GM19043 (cell line): Measurements from ENCODE around the gene SREBF1.

ENCODE experiments used
- ATAC-seq: cut with Tn5 transposase; IDR thresholded peaks from one replicate; pipeline ENCODE4 v1.9.1; 2021; ENCODE audit warnings: low read depth; ENCODE audit not compliant: unreplicated experiment

Gene SREBF1

GRCh38 chr17:17767154-17767869, 69.5 kb downstream of the SREBF1 start:
- no peak for ATAC-seq

GRCh38 chr17:17766744-17767120, 70.1 kb downstream of the SREBF1 start:
- no peak for ATAC-seq

DNA sequence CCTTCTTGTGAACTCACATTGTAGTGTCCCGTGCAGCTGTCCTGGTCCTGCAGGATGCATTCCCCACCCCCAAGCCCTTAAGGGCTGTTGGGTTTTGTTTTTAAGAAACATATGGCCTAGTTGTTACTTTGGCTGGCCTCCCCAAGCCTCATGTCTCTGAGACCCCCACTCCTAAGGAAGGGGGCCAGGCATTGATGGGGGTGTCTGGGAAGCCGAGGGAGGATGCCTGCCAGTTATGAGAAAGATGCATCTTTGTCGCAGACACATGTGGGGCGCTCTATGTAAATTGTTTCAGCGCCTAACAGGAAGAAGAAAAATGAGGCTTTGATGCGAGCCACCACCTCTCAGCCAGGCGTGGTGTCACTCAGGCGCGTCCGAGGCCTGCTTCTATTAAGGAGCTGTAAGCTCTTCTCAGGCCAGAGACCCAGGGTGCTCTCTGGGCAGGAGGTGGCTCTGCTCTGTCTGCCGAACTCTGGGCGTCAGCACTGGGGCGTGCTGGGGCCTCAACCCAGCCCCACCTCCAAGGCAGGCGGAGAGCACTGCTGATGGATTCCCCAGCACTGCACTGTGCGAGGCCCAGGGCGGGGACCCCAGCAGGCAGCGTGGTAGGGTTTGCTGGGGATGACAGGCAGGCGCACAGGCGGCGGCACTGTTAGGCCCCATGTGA, 70.6 kb downstream of the SREBF1 start:
- peak; percentile 60 for ATAC-seq

GRCh38 chr17:17765359-17766076, 71.3 kb downstream of the SREBF1 start:
- ATAC-seq: no peak

DNA sequence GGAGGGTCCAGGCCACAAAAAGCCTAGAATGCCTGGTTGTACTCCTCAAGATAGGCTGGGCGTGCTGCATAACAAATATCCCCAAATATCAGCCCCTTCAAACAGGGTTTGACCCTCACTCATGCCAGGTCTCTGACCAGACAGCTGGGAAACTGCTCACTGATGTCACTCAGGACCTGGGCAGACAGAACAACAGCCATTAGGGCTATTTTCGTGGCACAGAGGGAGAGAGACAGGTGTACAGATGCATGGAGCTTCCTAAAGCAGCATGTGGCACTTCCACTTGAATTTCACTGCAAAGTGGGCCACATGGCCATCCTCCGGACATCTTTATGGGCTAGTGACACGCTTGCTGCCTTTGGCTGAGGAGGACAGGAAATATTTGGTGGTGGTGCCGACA, 73.1 kb downstream of the SREBF1 start:
- ATAC-seq: no peak

DNA sequence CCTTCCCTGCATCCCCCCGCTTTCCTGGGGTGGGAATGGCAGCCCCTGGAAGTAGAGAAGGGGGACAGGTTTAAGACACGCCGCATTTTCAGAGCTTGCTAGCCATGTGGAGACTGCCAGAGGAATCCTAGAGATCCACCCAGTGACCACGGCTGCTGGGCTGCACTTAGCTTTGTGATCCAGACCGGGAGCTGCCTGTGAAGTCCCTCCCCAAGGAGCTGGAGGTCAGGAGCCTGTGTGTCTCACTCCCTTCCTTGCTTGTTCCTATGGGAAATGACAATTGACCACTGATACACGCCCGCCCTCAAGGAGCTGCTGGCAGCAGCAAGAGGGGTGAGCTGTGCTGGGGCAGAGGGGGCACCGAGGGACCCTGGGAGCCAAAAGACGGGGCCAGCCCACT, 73.7 kb downstream of the SREBF1 start:
- ATAC-seq: no peak

GRCh38 chr17:17762744-17763105, 74.1 kb downstream of the SREBF1 start:
- ATAC-seq: no peak
